ENCODE results near the gene PACRG.

- TF ChIP-seq POLR2A (IDR thresholded peaks at IDR 0.05; ENCODE audit: low read depth, low read length) (no peak), TAF1 (IDR thresholded peaks at IDR 0.05; ENCODE audit: low read depth, low read length) (no peak), POLR2AphosphoS5 (IDR thresholded peaks at IDR 0.05; ENCODE audit: low read depth, low read length) (no peak), SPI1 (IDR thresholded peaks at IDR 0.05; ENCODE audit: low read depth, low read length) (no peak), PAX5 (IDR thresholded peaks at IDR 0.05; ENCODE audit: insufficient read depth, low read length, severe bottlenecking) (no peak)
These were observed 335.8 kb downstream of the PACRG start for GRCh38 chr6:163063561-163063960.

Data from GM12891 (cell line).